Mammary epithelial cell (primary cell): ENCODE results near the gene S100G.

Experiments used
- CTCF ChIP-seq, 2 donors: IDR thresholded peaks in 1 of 2; conservative IDR thresholded peaks in 1 of 2; 2 replicates each; pipeline ENCODE4 v1.5.1; 2011 to 2012; ENCODE audit warnings: inconsistent platforms in 2 of 2, low read length in 2 of 2, mild to moderate bottlenecking in 2 of 2, control low read depth in 1 of 2, low read depth in 1 of 2; ENCODE audit not compliant: insufficient read depth in 1 of 2; ENCODE audit errors: extremely low read depth in 1 of 2
- EZH2 ChIP-seq: IDR thresholded peaks from 2 replicates; pipeline ENCODE4 v1.6.1; 2012; ENCODE audit warnings: low read length, inconsistent platforms, borderline replicate concordance

- TF ChIP-seq EZH2 (no peak), CTCF (conservative IDR thresholded peaks at IDR 0.05 in 1 of 2, IDR thresholded peaks at IDR 0.05 in 1 of 2; ENCODE audit: extremely low read depth in 1 of 2, insufficient read depth in 1 of 2, low read depth in 1 of 2, low read length in 2 of 2) (no peak)
These were observed 4.1 kb downstream of the S100G start for GRCh38 chrX:16654093-16654492.
